OCI-LY1 (cell line): ENCODE results near the gene SLC16A13.
"Not testable (repeated sequence)": the region's sequence is repeated elsewhere in the genome, so short reads cannot be mapped to it uniquely, and the experiment has no call there.

Experiments used
- H2AFZ ChIP-seq: fragments of 200-600 bp; sonication (generic), shearing (Covaris generic); 2 replicates; pipeline ENCODE4 v1.6.0; 2014; ENCODE audit warnings: antibody characterized with exemption, mild to moderate bottlenecking, low read length
- H3F3A ChIP-seq: fragments of 200-600 bp; sonication (generic), shearing (Covaris generic); 2 replicates; pipeline ENCODE4 v1.6.0; 2014; ENCODE audit warnings: mild to moderate bottlenecking, antibody characterized with exemption, low read length, moderate library complexity; ENCODE audit not compliant: insufficient read depth
- H3K27ac ChIP-seq: fragments of 200-600 bp; sonication (generic); 2 replicates; pipeline ENCODE4 v1.5.1; 2014; ENCODE audit warnings: low read length, mixed run types, mild to moderate bottlenecking, low read depth; ENCODE audit not compliant: poor library complexity, severe bottlenecking
- H3K27me3 ChIP-seq: fragments of 200-600 bp; sonication (generic); 2 replicates; pipeline ENCODE4 v1.6.0; 2014; ENCODE audit warnings: antibody characterized with exemption, mild to moderate bottlenecking, low read length, moderate library complexity; ENCODE audit not compliant: insufficient read depth
- H3K36me3 ChIP-seq: fragments of 200-600 bp; sonication (generic); 2 replicates; pipeline ENCODE4 v1.6.1; 2014; ENCODE audit warnings: mild to moderate bottlenecking, antibody characterized with exemption, low read length, moderate library complexity, mixed read lengths; ENCODE audit not compliant: insufficient read depth
- H3K4me1 ChIP-seq: fragments of 200-600 bp; sonication (generic); 2 replicates; pipeline ENCODE4 v1.5.1; 2014; ENCODE audit warnings: mild to moderate bottlenecking, low read length, moderate library complexity; ENCODE audit not compliant: insufficient read depth, severe bottlenecking
- H3K4me2 ChIP-seq: fragments of 200-600 bp; sonication (generic), shearing (Covaris generic); 2 replicates; pipeline ENCODE4 v1.6.1; 2014; ENCODE audit warnings: low read length
- H3K4me3 ChIP-seq: fragments of 200-600 bp; sonication (generic); 2 replicates; pipeline ENCODE4 v1.5.1; 2014; ENCODE audit warnings: low read length, low read depth, mild to moderate bottlenecking, mixed read lengths; ENCODE audit not compliant: poor library complexity, severe bottlenecking
- H3K79me2 ChIP-seq: fragments of 200-600 bp; shearing (Covaris generic); 2 replicates; pipeline ENCODE4 v1.6.1; 2016; ENCODE audit warnings: mixed run types, low read length, mixed read lengths; ENCODE audit not compliant: insufficient read depth
- H3K9ac ChIP-seq: fragments of 200-600 bp; sonication (generic), shearing (Covaris generic); 2 replicates; pipeline ENCODE4 v1.6.1; 2014; ENCODE audit warnings: mild to moderate bottlenecking, low read length, mixed read lengths
- H3K9me2 ChIP-seq: fragments of 200-600 bp; sonication (generic), shearing (Covaris generic); 2 replicates; pipeline ENCODE4 v1.6.1; 2014; ENCODE audit warnings: low read depth, mild to moderate bottlenecking, low read length, mixed read lengths
- H3K9me3 ChIP-seq: fragments of 200-600 bp; shearing (Covaris generic); 2 replicates; pipeline ENCODE4 v1.6.1; 2014; ENCODE audit warnings: low read length, mixed read lengths
- H4K20me1 ChIP-seq: fragments of 200-600 bp; sonication (generic), shearing (Covaris generic); 2 replicates; pipeline ENCODE4 v1.6.0; 2016; ENCODE audit warnings: mild to moderate bottlenecking, low read length; ENCODE audit not compliant: insufficient read depth
- EZH2 ChIP-seq: fragments of 200-600 bp; sonication (generic), shearing (Covaris generic); IDR thresholded peaks from 2 replicates; pipeline ENCODE4 v1.8.0; 2017; ENCODE audit warnings: borderline replicate concordance, mixed run types, mild to moderate bottlenecking, antibody characterized with exemption, low read length, moderate library complexity, mixed read lengths
- TF ChIP-seq, protein P1 (sequence below): fragments of 200-600 bp; sonication (generic), shearing (Covaris generic); IDR thresholded peaks from 2 replicates; pipeline ENCODE4 v1.5.1; 2017; ENCODE audit warnings: mild to moderate bottlenecking, antibody characterized with exemption, low read length, moderate library complexity, mixed read lengths

SLC16A13 gene

DNA sequence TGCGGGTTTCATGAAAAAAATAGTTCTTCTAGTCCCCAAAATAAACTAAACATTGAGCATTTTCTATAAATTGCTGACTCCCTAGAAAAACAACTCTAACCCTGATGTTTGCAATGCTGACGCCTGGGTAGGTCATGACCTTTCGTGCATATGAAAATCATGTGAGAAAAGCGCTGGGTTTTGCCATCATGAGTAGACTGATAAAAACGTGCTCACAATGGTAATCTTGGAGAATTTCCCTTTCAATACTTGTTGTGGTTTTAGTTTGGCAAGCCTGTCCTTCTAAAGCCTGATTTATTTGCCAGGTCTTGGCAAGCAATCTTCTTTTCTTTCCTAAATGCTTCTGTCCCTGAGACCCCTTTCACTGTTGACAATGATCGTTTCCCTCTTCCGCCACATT, 48.3 kb downstream of the SLC16A13 start:
- H3K79me2 ChIP-seq, result no peaks in the 10 kb centered on the region
- H3K9me2 ChIP-seq, result no peaks in the 10 kb centered on the region
- no peaks in the 10 kb centered on the region for H4K20me1 ChIP-seq
- no peaks in the 10 kb centered on the region for H3F3A ChIP-seq
- H3K4me2 ChIP-seq, result no peak overlapping the region
- no peak overlapping the region for H3K4me3 ChIP-seq
- H3K27ac ChIP-seq, result no peak overlapping the region
- no peaks in the 10 kb centered on the region for H3K4me1 ChIP-seq
- H3K9ac ChIP-seq, result no peak overlapping the region
- no peak overlapping the region for H2AFZ ChIP-seq
- H3K9me3 ChIP-seq, result no peaks in the 10 kb centered on the region
- no peaks in the 10 kb centered on the region for H3K27me3 ChIP-seq
- TF ChIP-seq EZH2, result no peak
- TF ChIP-seq, protein P1, sequence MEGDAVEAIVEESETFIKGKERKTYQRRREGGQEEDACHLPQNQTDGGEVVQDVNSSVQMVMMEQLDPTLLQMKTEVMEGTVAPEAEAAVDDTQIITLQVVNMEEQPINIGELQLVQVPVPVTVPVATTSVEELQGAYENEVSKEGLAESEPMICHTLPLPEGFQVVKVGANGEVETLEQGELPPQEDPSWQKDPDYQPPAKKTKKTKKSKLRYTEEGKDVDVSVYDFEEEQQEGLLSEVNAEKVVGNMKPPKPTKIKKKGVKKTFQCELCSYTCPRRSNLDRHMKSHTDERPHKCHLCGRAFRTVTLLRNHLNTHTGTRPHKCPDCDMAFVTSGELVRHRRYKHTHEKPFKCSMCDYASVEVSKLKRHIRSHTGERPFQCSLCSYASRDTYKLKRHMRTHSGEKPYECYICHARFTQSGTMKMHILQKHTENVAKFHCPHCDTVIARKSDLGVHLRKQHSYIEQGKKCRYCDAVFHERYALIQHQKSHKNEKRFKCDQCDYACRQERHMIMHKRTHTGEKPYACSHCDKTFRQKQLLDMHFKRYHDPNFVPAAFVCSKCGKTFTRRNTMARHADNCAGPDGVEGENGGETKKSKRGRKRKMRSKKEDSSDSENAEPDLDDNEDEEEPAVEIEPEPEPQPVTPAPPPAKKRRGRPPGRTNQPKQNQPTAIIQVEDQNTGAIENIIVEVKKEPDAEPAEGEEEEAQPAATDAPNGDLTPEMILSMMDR, result no peak
- no peaks in the 10 kb centered on the region for H3K36me3 ChIP-seq

DNA sequence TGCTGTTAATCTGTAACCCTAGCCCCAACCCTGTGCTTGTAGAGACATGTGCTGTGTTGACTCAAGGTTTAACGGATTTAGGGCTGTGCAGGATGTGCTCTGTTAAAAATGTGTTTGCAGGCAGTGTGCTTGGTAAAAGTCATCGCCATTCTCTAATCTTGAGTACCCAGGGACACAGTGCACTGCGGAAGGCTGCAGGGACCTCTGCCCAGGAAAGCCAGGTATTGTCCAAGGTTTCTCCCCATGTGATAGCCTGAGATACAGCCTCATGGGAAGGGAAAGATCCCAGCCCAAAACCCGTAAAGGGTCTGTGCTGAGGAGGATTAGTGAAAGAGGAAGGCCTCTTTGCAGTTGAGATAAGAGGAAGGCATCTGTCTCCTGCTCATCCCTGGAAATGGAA, 52.6 kb downstream of the SLC16A13 start:
- H2AFZ ChIP-seq, H3K4me3 ChIP-seq, H3K4me1 ChIP-seq, H3K9me3 ChIP-seq, H3K27ac ChIP-seq, H3K9ac ChIP-seq, H3F3A ChIP-seq, H3K27me3 ChIP-seq, H3K36me3 ChIP-seq, H3K79me2 ChIP-seq, H3K9me2 ChIP-seq, H4K20me1 ChIP-seq, H3K4me2 ChIP-seq: not testable (repeated sequence)

DNA sequence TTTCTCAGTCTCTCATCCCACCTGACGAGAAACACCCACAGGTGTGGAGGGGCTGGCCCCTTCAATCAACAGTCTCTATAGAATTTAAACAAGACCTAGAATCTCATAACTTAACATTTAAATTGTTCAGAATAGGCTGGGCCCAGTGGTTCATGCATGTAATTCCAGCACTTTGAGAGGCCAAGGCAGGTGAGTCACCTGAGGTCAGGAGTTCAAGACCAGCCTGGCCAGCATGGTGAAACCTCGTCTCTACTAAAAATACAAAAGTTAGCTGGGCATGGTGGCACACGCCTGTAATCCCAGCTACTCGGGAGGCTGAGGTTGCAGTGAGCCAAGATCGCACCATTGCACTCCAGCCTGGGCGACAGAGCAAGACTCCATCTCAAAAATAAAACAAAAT, 53.8 kb downstream of the SLC16A13 start:
- not testable (repeated sequence) for H3K27ac ChIP-seq, H2AFZ ChIP-seq, H4K20me1 ChIP-seq, H3K4me3 ChIP-seq, H3K36me3 ChIP-seq, H3K9ac ChIP-seq, H3K9me2 ChIP-seq, H3F3A ChIP-seq, H3K9me3 ChIP-seq, H3K4me2 ChIP-seq, H3K27me3 ChIP-seq, H3K79me2 ChIP-seq, H3K4me1 ChIP-seq
